ENCODE results near the gene POPDC3.

GRCh38 chr6:105191351-105191750, 11.5 kb upstream of the POPDC3 start:
- TF ChIP-seq CTCF (IDR thresholded peaks at IDR 0.05) (no peak), POLR2A (IDR thresholded peaks at IDR 0.05) (no peak)
